Camera-type eye (tissue), 1 donor: ENCODE results near the gene OAT. TPM values are rescaled to one million over a fixed set of nuclear protein-coding genes. Genes with fewer than 3 reads are reported as not detected.

Source experiments
- total RNA-seq: library from RNA; depleted of rRNA; stranded (reverse); fragments of >200 nt; gene quantifications from one replicate; pipeline ENCODE4 v1.2.3, GENCODE V29; 2014

Gene OAT
- 102 TPM for total RNA-seq

DNA sequence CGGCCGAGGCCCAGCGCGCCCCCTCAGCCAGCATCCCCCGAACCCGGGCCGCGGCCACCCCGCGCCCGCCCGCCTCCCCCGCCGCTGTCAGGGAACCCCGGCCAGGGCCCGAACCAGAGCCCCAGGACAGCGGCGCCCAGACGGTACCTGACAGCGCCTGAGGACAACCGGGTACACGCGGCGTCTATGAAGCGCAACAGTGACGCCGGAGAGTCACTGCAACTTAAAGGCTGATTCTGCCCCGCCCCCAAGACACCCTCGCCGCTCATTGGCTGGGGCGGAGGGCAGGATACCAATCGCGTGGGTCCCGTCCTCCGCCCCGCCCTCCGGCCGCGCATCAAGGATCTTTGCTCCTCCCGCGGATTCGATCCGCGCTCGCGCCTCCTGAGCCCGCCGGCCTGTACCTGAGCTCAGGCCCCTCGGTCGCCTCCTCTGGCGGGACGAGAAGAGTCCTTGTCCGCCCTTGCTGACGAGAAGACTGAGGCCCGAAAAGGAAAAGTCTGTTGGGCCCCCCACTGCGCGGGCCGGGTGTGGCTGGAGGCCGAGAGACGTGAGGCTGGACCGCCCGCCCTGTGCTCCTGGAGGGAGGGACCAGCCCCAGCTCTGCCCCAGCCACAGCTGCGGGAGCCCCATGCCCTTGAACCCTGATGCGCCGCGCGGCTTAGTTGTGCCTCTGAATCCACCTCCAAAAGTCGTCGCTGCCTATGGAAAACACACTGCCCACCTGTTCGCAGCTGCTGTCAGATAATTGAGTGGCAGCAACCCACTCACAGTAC is at the start of gene OAT:
OAT (minus strand) TSS at position 198 of the 776 bp plus-strand sequence. CDS start 6,752 bp downstream, outside the sequence.

DNA sequence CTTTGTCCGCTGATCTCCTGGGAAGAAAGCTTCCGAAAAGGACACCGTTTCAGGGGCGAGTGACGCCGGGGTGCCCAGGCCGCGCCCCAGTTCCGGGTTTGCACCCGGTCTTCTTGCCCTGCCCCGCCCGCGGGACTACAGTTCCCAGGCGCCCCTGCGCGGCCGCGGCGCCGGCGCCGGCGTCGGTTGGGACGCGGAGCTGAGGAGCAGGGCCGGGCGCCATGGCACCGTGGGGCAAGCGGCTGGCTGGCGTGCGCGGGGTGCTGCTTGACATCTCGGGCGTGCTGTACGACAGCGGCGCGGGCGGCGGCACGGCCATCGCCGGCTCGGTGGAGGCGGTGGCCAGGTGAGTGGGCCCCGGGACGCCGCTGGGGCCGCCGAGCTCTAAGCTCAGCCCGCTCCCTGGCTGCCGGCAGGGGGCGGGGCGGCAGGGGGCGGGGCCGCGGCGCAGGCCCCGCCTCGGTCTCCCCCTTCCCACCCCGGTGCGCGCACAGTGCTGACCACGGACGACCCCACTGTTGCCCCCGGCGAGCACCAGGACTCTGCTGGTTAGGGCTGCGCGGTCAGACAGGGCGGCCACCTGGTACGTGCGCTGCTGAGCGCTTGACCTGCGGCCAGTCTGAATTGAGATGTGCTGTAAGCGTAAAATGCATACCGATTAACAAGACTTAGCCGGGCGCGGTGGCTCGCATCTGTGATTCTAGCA is 43.1 kb upstream of the OAT start, which contains the start of gene LHPP:
LHPP (plus strand) TSS at position 182 of the 706 bp plus-strand sequence; CDS start at position 222, 40 bp downstream.

GRCh38 chr10:124450012-124450782 is 31.5 kb upstream of the OAT start, which contains the start of gene NKX1-2:
TSS of gene NKX1-2 (minus strand) at chr10:124450035. CDS start at chr10:124449943, 92 bp downstream.

Other genes with a start within 250 kb of the OAT start
- gene NKX1-2, start 31.1 kb upstream of the OAT start, total RNA-seq, result not detected
- gene LHPP, start 42.9 kb upstream of the OAT start, total RNA-seq, result 18.2 TPM